ENCODE results near the gene SDHB. TPM values are rescaled to one million over a fixed set of nuclear protein-coding genes. Genes with fewer than 3 reads are reported as not detected.

SDHB gene
- total RNA-seq, 1 donor from 2014 or later, result 79.8 TPM

DNA sequence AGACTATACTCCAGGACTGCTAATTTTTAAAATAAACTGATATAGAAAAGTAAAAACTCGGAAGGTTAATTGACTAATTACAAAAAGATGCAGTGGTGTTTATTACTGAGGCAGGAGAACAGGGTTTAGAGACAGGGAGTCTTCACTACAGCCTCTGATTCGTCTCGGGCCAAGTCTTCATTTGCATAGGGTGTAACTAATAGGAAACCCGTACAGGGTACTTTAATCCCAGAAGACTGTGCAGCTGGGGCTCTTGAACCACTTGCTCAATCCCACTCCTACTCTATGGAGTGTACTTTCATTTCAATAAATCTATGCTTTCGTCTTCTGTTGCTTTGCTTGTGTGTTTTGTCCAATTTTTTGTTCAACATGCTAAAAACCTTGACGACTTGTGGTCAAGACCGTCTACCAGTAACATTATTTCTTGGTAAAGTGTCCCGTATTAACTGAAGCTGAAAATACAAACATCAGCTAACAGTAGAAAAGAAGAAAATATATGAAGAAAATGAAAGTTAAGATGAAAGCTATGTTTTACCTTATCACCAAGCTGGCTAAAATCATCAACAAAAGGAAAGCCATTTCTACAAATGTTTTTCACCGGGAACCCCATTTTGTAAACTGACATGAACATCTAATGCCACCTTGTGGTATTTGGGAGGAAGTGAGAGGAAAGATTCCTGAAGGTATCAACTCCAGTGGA, 8.0 kb downstream of the SDHB start:
- peaks cover 13% of the 10 kb centered on the region for H3K4me1 ChIP-seq
- no peaks in the 10 kb centered on the region for H3K9me3 ChIP-seq
- TF ChIP-seq, protein P1, sequence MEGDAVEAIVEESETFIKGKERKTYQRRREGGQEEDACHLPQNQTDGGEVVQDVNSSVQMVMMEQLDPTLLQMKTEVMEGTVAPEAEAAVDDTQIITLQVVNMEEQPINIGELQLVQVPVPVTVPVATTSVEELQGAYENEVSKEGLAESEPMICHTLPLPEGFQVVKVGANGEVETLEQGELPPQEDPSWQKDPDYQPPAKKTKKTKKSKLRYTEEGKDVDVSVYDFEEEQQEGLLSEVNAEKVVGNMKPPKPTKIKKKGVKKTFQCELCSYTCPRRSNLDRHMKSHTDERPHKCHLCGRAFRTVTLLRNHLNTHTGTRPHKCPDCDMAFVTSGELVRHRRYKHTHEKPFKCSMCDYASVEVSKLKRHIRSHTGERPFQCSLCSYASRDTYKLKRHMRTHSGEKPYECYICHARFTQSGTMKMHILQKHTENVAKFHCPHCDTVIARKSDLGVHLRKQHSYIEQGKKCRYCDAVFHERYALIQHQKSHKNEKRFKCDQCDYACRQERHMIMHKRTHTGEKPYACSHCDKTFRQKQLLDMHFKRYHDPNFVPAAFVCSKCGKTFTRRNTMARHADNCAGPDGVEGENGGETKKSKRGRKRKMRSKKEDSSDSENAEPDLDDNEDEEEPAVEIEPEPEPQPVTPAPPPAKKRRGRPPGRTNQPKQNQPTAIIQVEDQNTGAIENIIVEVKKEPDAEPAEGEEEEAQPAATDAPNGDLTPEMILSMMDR (IDR thresholded peaks at IDR 0.05), result peak; percentile 81
- DNase-seq (no peak), ATAC-seq (peak; percentile 64 to 88)
- peak overlapping the region; percentile 37 for H3K4me3 ChIP-seq
- peaks cover 64% of the 10 kb centered on the region for H3K36me3 ChIP-seq
- intact Hi-C loops (cut with DNase I), result loop anchor here (10.0 kb wide), 1 partner anchor 91 kb away; no protein-coding TSS in a partner anchor
- H3K27me3 ChIP-seq (ENCODE audit: low read depth), result no peaks in the 10 kb centered on the region
- H3K27ac ChIP-seq, result peak overlapping the region; percentile 31

DNA sequence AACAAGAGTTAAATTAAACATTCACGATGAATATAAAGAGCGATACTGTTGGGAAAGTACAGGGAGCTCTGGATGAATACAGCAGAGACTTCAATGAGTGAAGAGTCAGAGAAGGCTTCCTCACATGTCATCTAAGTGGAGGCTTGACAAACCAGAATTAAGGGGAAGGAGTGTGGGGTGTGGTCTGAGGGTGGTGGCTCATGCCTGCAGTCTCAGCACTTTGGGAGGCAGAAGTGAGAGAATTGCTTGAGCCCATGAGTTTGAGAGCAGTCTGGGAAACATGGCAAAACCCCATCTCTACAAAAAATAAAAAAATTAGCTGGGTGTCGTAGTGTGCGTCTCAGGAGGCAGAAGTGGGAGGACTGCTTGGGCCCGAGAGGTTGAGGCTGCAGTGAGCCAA, 8.7 kb downstream of the SDHB start:
- Histone ChIP-seq H3K36me3 (peaks cover 64% of the 10 kb centered on the region), H3K4me3 (no peak overlapping the region), H3K4me1 (peaks cover 13% of the 10 kb centered on the region), H3K9me3 (no peaks in the 10 kb centered on the region), H3K27ac (no peak overlapping the region), H3K27me3 (ENCODE audit: low read depth) (no peaks in the 10 kb centered on the region)
- intact Hi-C loops (cut with DNase I), result loop anchor here (10.0 kb wide), 1 partner anchor 90 kb away; no protein-coding TSS in a partner anchor
- DNase-seq, result no peak
- ATAC-seq, result peak; percentile 71 to 86
- TF ChIP-seq, protein P1 (IDR thresholded peaks at IDR 0.05), result no peak

DNA sequence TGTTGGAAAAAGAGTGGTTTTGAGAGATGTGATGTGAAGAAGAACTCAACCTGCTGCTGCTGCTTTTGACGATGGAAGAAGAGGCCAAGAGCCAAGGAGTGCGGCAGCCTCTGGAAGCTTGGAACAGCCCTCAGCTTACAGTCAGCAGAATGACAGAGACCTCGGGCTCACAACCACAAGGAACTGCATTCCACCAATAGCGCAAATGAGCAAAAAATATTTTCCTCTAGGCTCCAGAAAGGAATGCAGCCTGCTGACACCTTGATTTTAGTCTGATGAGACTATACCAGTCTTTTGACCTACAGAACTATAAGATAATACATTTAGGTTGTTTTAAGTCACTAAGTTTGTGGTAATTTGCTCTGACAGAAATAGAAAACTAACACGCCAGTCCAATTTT, 10.2 kb downstream of the SDHB start:
- Histone ChIP-seq H3K36me3 (peaks cover 64% of the 10 kb centered on the region), H3K27me3 (ENCODE audit: low read depth) (no peaks in the 10 kb centered on the region), H3K4me1 (peaks cover 13% of the 10 kb centered on the region), H3K27ac (no peak overlapping the region), H3K9me3 (no peaks in the 10 kb centered on the region), H3K4me3 (no peak overlapping the region)
- no peak for ATAC-seq
- TF ChIP-seq, protein P1 (IDR thresholded peaks at IDR 0.05), result no peak
- DNase-seq, result no peak
- intact Hi-C loops (cut with DNase I), result loop anchor here (10.0 kb wide), 1 partner anchor 89 kb away; no protein-coding TSS in a partner anchor

DNA sequence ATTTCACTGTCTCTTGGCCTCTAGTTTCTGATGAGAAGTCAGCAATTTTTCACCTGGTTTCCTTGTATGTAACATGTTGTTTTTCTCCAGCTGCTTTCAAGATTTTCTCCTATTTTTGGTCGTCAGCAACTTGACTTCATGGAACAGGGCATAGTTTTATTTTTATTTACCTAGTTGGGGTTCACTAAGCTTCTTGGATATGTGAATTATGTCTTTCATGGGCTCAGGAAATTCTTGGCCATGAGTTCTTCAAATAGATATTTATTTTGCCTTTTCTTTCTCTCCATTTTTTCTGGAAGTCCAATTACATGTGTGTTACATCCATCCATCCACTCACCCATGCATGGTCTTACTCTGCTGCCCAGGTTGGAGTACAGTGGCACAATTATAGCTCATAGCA, 13.7 kb downstream of the SDHB start:
- intact Hi-C loops (cut with DNase I), result loop anchor here (10.0 kb wide), 1 partner anchor 85 kb away; no protein-coding TSS in a partner anchor
- DNase-seq, result no peak
- Histone ChIP-seq H3K9me3 (no peaks in the 10 kb centered on the region), H3K27ac (no peak overlapping the region), H3K4me3 (no peak overlapping the region), H3K27me3 (ENCODE audit: low read depth) (no peaks in the 10 kb centered on the region), H3K36me3 (peaks cover 76% of the 10 kb centered on the region), H3K4me1 (peaks cover 4% of the 10 kb centered on the region)
- no peak for ATAC-seq
- TF ChIP-seq, protein P1 (IDR thresholded peaks at IDR 0.05), result no peak

DNA sequence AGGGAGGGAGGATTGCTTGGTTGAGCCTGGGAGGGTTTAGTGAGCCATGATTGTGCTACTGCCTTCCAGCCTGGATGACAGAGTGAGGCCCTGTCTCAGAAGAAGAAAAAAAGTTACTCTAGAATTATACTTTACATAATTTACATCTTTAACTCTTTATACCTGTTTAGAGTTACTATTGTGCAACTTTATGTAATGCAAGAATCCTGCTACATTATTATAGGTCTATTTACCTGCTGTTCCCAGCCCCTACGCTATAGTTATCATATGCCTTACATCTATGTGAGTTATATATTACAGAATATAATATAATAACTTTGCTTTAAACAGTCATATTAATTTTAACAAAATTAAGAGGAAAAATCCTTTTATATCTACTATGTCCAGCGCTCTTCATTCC, 14.3 kb downstream of the SDHB start:
- intact Hi-C loops (cut with DNase I), result no loop called here
- no peaks in the 10 kb centered on the region for H3K27me3 ChIP-seq (ENCODE audit: low read depth)
- no peak overlapping the region for H3K27ac ChIP-seq
- no peaks in the 10 kb centered on the region for H3K9me3 ChIP-seq
- TF ChIP-seq, protein P1 (IDR thresholded peaks at IDR 0.05), result no peak
- ATAC-seq (no peak), DNase-seq (no peak)
- H3K4me1 ChIP-seq, result no peaks in the 10 kb centered on the region
- no peak overlapping the region for H3K4me3 ChIP-seq
- H3K36me3 ChIP-seq, result peaks cover 71% of the 10 kb centered on the region

Measured in lower lobe of right lung (tissue), 2 donors.